B cell (primary cell): ENCODE data around the gene PTPRN2. TPM values are rescaled to one million over a fixed set of nuclear protein-coding genes. Genes with fewer than 3 reads are reported as not detected.

Experiments used
- ATAC-seq: fragments of 200-7000 bp; cut with Tn5 transposase; one replicate; pipeline ENCODE4 v1.10.0; 2021; ENCODE audit warnings: low read depth, mild to moderate bottlenecking, moderate number of reproducible peaks, moderate library complexity
- CTCF ChIA-PET: fragments of 350-600 bp; sonication (Branson Sonifier 250); formaldehyde crosslinking; loops from one replicate; lab custom pipeline; 2021; ENCODE audit warnings: antibody characterized with exemption, inconsistent platforms; lab: Charles Lee
- POLR2A ChIA-PET: fragments of 350-600 bp; sonication (Branson Sonifier 250); formaldehyde crosslinking; loops from one replicate; lab custom pipeline; 2021; ENCODE audit warnings: antibody characterized with exemption; lab: Charles Lee
- DNase-seq: peaks from one replicate; pipeline ENCODE4 v3.0.0; 2013
- H2AFZ ChIP-seq: 2 replicates; pipeline ENCODE4 v1.6.1; 2012; ENCODE audit warnings: mild to moderate bottlenecking, low read depth, low read length; ENCODE audit not compliant: insufficient read depth, poor library complexity, severe bottlenecking
- H3K27ac ChIP-seq, 2 donors: 1 replicate in 1 of 2; 2 replicates in 1 of 2; pipeline ENCODE4 v1.5.1; 2012 to 2013; ENCODE audit warnings: low read length in 2 of 2, mild to moderate bottlenecking in 2 of 2, moderate library complexity in 1 of 2
- H3K27me3 ChIP-seq, 4 experiments: fragments of 200-600 bp in 1 of 4; sonication (generic) in 1 of 4; replicated peaks in 1 of 4; 1 replicate in 2 of 4; 2 replicates in 2 of 4; pipeline versions ENCODE4 v1.6.1 to v1.7.0; 2013 to 2016; ENCODE audit warnings: low read length in 3 of 4, mild to moderate bottlenecking in 2 of 4, mixed read lengths in 1 of 4, moderate library complexity in 1 of 4; ENCODE audit not compliant: insufficient read depth in 4 of 4, control insufficient read depth in 3 of 4; ENCODE audit errors: control extremely low read depth in 1 of 4
- H3K36me3 ChIP-seq, 2 experiments: replicated peaks in 1 of 2; 1 replicate in 1 of 2; 2 replicates in 1 of 2; pipeline versions ENCODE4 v1.6.1 to v1.7.1; 2013; ENCODE audit warnings: low read length in 1 of 2; ENCODE audit not compliant: insufficient read depth in 2 of 2, control insufficient read depth in 1 of 2; ENCODE audit errors: control extremely low read depth in 1 of 2, extremely low read depth in 1 of 2
- H3K4me1 ChIP-seq, 2 donors: fragments of 200-600 bp in 1 of 2; sonication (generic) in 1 of 2; 1 replicate in 1 of 2; 2 replicates in 1 of 2; pipeline versions ENCODE4 v1.5.1 to v1.6.1; 2013 to 2017; ENCODE audit warnings: low read length in 2 of 2; ENCODE audit not compliant: control insufficient read depth in 2 of 2, insufficient read depth in 2 of 2
- H3K4me2 ChIP-seq: replicated peaks from 2 replicates; pipeline ENCODE3; 2012; ENCODE audit warnings: mild to moderate bottlenecking, low read depth, low read length; ENCODE audit not compliant: poor library complexity, severe bottlenecking
- H3K4me3 ChIP-seq, 5 experiments: fragments of 200-600 bp in 1 of 5; sonication (generic) in 1 of 5; 1 replicate in 3 of 5; 2 replicates in 2 of 5; pipeline versions ENCODE4 v1.5.1 to v1.7.0; 2011 to 2016; ENCODE audit warnings: low read length in 4 of 5, mild to moderate bottlenecking in 4 of 5, low read depth in 2 of 5, control low read depth in 1 of 5, moderate library complexity in 1 of 5; ENCODE audit not compliant: insufficient read depth in 1 of 5; ENCODE audit errors: control extremely low read depth in 1 of 5, extremely low read depth in 1 of 5
- H3K79me2 ChIP-seq: fragments of 200-600 bp; sonication (generic); one replicate; pipeline ENCODE4 v1.6.0; 2016; ENCODE audit warnings: low read length; ENCODE audit not compliant: control insufficient read depth, insufficient read depth
- H3K9ac ChIP-seq: fragments of 200-600 bp; sonication (generic); 2 replicates; pipeline ENCODE4 v1.6.1; 2017; ENCODE audit warnings: mild to moderate bottlenecking, low read length, moderate library complexity
- H3K9me3 ChIP-seq, 3 donors: one replicate each; pipeline versions ENCODE4 v1.6.1 to v1.7.1; 2013; ENCODE audit warnings: low read length in 2 of 3; ENCODE audit not compliant: control insufficient read depth in 2 of 3, insufficient read depth in 1 of 3; ENCODE audit errors: control extremely low read depth in 1 of 3
- H4K20me1 ChIP-seq: 2 replicates; pipeline ENCODE4 v1.6.0; 2012; ENCODE audit warnings: mild to moderate bottlenecking, low read length; ENCODE audit not compliant: insufficient read depth, control insufficient read depth, poor library complexity, severe bottlenecking
- H3K27ac Mint-ChIP-seq: one replicate; pipeline ENCODE4 v1.8.0; 2021; ENCODE audit warnings: mixed read lengths
- H3K27me3 Mint-ChIP-seq: one replicate; pipeline ENCODE4 v1.8.0; 2021; ENCODE audit warnings: mixed read lengths
- H3K4me1 Mint-ChIP-seq: one replicate; pipeline ENCODE4 v1.8.0; 2021; ENCODE audit warnings: mixed read lengths
- H3K4me3 Mint-ChIP-seq: one replicate; pipeline ENCODE4 v1.8.0; 2021; ENCODE audit warnings: mixed read lengths
- H3K9me3 Mint-ChIP-seq: one replicate; pipeline ENCODE4 v1.8.0; 2022; ENCODE audit warnings: mixed read lengths; ENCODE audit not compliant: insufficient read depth
- CTCF ChIP-seq: fragments of 200-600 bp; IDR thresholded peaks from one replicate; pipeline ENCODE4 v1.8.0; 2022; ENCODE audit warnings: antibody characterized with exemption, mild to moderate bottlenecking
- EZH2 ChIP-seq: IDR thresholded peaks from 2 replicates; pipeline ENCODE4 v1.6.1; 2012; ENCODE audit warnings: borderline replicate concordance, low read depth, mild to moderate bottlenecking, moderate library complexity, low read length; ENCODE audit not compliant: insufficient read depth, poor library complexity, severe bottlenecking
- WGBS: methylation state at CpG from one replicate; pipeline ENCODE4 v1.1.5; 2013; ENCODE audit warnings: missing lambda C conversion rate; ENCODE audit not compliant: insufficient coverage; 5-methylcytosine and 5-hydroxymethylcytosine counted together
- intact Hi-C: fragments of 100-400 bp; cut with micrococcal nuclease; formaldehyde crosslinking; loops from one replicate; pipeline ENCODE4 v1.10.0; 2022
- polyA plus RNA-seq: library from polyadenylated mRNA; depleted of rRNA; stranded (reverse); fragments of >200 nt; gene quantifications from 2 replicates; pipeline ENCODE4 v1.2.3, GENCODE V29; 2012
- total RNA-seq, 2 donors: library from RNA; stranded (reverse); fragments of 120-200 nt in 1 of 2; gene quantifications; 1 replicate in 1 of 2; 2 replicates in 1 of 2; pipeline versions ENCODE4 v1.2.3 to v1.2.4, GENCODE V29; 2013 to 2022

PTPRN2 gene
- total and polyA plus RNA-seq, 2 donors (not counting 1 experiment from before 2014, with no cell fraction given), result 2.0 to 5.0 TPM

DNA sequence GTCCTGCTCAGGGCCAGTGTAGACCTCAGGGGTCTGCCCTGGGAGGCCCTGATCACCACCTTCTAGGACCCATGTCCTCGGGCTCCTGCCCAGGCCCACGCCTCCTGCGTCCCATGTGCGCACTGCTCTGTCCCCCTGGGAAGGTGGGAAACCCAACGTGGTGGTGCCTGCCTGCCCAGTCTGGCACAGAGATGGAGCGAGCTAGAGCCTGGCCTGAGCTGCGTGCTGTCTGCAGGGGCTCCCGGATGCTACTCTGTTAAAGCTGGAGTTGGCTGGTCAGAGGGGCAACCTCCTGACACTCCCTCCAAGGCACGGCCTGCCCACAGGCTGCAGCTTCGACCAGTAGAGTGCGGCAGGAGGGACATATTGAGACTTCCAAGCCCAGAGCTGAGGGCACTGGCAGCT lies 1079.1 kb downstream of the PTPRN2 start:
- Histone ChIP-seq H3K36me3 (no peaks in the 10 kb centered on the region), H2AFZ (no peak overlapping the region), H3K4me1 (no peaks in the 10 kb centered on the region), H3K27ac (no peak overlapping the region), H3K27me3 (peaks cover 0 to 12% (median 0%) of the 10 kb centered on the region in 4 experiments), H3K9ac (no peak overlapping the region), H3K4me2 (no peak overlapping the region), H3K9me3 (peaks cover 0 to 10% (median 0%) of the 10 kb centered on the region in 3 donors), H4K20me1 (no peaks in the 10 kb centered on the region), H3K79me2 (no peaks in the 10 kb centered on the region), H3K4me3 (no peak overlapping the region)
- ATAC-seq (no peak), DNase-seq (no peak)
- CTCF ChIA-PET, result no interaction called here
- Mint-ChIP-seq H3K9me3 (no peaks in the 10 kb centered on the region), H3K4me1 (peaks cover 2% of the 10 kb centered on the region), H3K27ac (no peak overlapping the region), H3K4me3 (no peak overlapping the region), H3K27me3 (peaks cover 36% of the 10 kb centered on the region)
- TF ChIP-seq EZH2 (no peak), CTCF (no peak)
- POLR2A ChIA-PET, result no interaction called here
- intact Hi-C loops, result no loop called here
- 90% methylated on average over 11 of the region's 11 CpGs for WGBS

DNA sequence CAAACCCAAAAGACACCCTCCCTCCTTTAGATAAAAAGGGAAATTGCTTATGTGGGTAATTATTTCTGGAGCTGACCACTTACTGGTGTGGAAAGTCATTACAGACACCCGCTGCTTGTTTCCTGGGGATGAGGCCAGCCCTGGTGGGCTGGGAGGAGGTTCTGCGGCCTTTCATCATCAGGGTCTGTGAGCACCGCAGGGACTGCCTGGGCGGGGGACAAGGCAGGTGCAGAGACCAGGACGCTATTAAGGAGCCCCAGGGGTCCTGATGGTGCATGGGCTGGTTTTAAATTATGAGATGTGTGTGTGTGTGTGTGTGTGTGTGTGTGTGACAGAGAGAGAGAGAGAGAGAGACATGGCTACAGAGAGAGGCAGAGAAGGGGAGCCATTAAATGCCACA lies 1079.6 kb downstream of the PTPRN2 start:
- no peak overlapping the region for H3K27ac Mint-ChIP-seq
- Histone ChIP-seq H4K20me1 (no peaks in the 10 kb centered on the region), H3K27me3 (peaks cover 0 to 16% (median 0%) of the 10 kb centered on the region in 4 experiments), H3K36me3 (no peaks in the 10 kb centered on the region), H3K4me3 (no peak overlapping the region), H3K79me2 (no peaks in the 10 kb centered on the region), H3K4me2 (no peak overlapping the region), H3K4me1 (peaks cover 0 to 4% of the 10 kb centered on the region in 2 donors), H3K9me3 (peaks cover 0 to 6% (median 0%) of the 10 kb centered on the region in 3 donors), H3K9ac (no peak overlapping the region), H2AFZ (no peak overlapping the region), H3K27ac (no peak overlapping the region)
- DNase-seq (no peak), ATAC-seq (no peak)
- intact Hi-C loops, result no loop called here
- ChIA-PET CTCF (no interaction called here), POLR2A (no interaction called here)
- 52% methylated on average over 5 of the region's 5 CpGs for whole genome bisulfite sequencing
- H3K9me3 Mint-ChIP-seq, result no peaks in the 10 kb centered on the region
- TF ChIP-seq CTCF (no peak), EZH2 (no peak)
- peaks cover 2% of the 10 kb centered on the region for H3K4me1 Mint-ChIP-seq
- peaks cover 36% of the 10 kb centered on the region for H3K27me3 Mint-ChIP-seq
- no peak overlapping the region for H3K4me3 Mint-ChIP-seq
